ENCODE measurements around the gene CFAP53.

Gene CFAP53

GRCh38 chr18:50179465-50179864, 86.8 kb downstream of the CFAP53 start:
- no peak for DNase-seq (ENCODE audit: low spot score)
- TF ChIP-seq, protein P1, sequence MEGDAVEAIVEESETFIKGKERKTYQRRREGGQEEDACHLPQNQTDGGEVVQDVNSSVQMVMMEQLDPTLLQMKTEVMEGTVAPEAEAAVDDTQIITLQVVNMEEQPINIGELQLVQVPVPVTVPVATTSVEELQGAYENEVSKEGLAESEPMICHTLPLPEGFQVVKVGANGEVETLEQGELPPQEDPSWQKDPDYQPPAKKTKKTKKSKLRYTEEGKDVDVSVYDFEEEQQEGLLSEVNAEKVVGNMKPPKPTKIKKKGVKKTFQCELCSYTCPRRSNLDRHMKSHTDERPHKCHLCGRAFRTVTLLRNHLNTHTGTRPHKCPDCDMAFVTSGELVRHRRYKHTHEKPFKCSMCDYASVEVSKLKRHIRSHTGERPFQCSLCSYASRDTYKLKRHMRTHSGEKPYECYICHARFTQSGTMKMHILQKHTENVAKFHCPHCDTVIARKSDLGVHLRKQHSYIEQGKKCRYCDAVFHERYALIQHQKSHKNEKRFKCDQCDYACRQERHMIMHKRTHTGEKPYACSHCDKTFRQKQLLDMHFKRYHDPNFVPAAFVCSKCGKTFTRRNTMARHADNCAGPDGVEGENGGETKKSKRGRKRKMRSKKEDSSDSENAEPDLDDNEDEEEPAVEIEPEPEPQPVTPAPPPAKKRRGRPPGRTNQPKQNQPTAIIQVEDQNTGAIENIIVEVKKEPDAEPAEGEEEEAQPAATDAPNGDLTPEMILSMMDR (IDR thresholded peaks at IDR 0.05; ENCODE audit: extremely low read depth, missing control alignments): no peak

DNA sequence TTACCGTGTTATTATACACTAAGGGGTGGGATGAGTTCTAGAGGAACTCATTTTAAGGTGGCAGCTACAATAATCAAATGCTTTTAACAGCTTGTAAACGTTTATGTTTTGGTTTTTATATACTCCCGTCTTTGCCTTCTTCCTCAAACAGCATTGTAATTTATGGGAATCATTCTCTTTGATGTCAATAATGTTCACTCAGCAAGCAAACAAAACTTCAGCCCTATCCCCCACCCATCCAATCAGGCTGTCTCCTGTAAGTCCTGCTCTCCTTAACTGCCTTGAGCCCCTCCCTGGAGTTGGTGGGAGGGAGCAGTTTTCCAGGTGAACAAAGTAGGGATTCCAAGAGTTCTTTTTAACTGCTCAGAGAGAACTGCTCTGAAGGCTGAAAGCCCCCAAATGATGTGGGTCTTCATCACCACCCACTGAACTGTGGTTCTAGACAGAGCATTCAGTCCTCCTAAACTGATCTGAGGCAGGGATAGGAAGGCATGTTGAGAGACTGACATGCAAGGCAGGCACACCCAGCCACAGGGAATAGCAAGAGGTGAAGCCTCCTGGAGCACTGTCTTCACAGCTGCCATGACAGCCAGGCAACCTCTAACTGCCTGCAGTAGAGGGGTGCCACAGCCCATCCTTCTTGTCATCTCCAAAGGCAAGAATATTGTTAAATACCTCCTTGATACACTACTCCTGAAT, 88.9 kb downstream of the CFAP53 start:
- TF ChIP-seq, protein P1 (IDR thresholded peaks at IDR 0.05; ENCODE audit: extremely low read depth, missing control alignments): no peak
- no peak for DNase-seq (ENCODE audit: low spot score)

All from GM20000 (cell line).